Measurements from ENCODE around the gene CTCF. TPM values are rescaled to one million over a fixed set of nuclear protein-coding genes. Genes with fewer than 3 reads are reported as not detected.
"Not testable (repeated sequence)": the region's sequence is repeated elsewhere in the genome, so short reads cannot be mapped to it uniquely, and the experiment has no call there.

CTCF gene, protein sequence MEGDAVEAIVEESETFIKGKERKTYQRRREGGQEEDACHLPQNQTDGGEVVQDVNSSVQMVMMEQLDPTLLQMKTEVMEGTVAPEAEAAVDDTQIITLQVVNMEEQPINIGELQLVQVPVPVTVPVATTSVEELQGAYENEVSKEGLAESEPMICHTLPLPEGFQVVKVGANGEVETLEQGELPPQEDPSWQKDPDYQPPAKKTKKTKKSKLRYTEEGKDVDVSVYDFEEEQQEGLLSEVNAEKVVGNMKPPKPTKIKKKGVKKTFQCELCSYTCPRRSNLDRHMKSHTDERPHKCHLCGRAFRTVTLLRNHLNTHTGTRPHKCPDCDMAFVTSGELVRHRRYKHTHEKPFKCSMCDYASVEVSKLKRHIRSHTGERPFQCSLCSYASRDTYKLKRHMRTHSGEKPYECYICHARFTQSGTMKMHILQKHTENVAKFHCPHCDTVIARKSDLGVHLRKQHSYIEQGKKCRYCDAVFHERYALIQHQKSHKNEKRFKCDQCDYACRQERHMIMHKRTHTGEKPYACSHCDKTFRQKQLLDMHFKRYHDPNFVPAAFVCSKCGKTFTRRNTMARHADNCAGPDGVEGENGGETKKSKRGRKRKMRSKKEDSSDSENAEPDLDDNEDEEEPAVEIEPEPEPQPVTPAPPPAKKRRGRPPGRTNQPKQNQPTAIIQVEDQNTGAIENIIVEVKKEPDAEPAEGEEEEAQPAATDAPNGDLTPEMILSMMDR
- 10 to 100 TPM; 27.6 to 27.8 TPM for total RNA-seq
- long read RNA-seq, donor 1, transcript CTCF-201 (12 exons, 3,941 nt), result major isoform, 6 of 18 reads
- long read RNA-seq, donor 1, partial matches to known transcripts, result 6 of 18 reads
- long read RNA-seq, donor 1, other reads (novel, unspliced or antisense), result 3 of 18 reads
- long read RNA-seq, donor 2, partial matches to known transcripts, result 7 of 10 reads
- long read RNA-seq, donor 2, other reads (novel, unspliced or antisense), result 0 of 10 reads

GRCh38 chr16:67562526-67562917 is at the start of gene CTCF:
TSS of gene CTCF (plus strand) at chr16:67562526. CDS start at chr16:67610833, 48,307 bp downstream.
- DNase-seq (ENCODE audit: low spot score), result peak; percentile 94
- intact Hi-C loops (cut with DNase I), result loop anchor here (5.0 to 10.0 kb wide), 2 partner anchors 102 to 105 kb away; partner anchors contain the start of genes C16orf86 (in 2 of the 2), ENKD1 (in 2 of the 2), ACD (in 1 of the 2) and PARD6A (in 1 of the 2)

DNA sequence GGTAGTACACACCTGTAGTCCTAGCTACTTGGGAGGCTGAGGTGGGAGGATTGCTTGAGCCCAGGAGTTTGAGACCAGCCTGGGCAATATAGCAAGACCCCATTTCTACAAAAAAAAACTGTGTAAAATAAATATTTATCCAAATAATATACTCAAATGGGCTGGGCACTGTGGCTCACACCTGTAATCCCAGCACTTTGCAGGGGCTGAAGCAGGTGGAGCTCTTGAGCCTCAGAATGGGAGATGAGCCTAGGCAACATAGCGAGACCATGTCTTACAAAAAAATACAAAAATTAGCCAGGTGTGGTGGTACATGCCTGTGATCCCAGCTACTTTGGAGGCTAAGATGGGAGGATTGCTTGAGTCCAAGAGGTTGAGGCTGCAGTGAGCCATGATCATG is 48.4 kb upstream of the CTCF start:
- intact Hi-C loops (cut with DNase I), result loop anchor here in 1 of 2 donors (2.0 kb wide), 1 partner anchor 19 kb away; no protein-coding TSS in a partner anchor
- not testable (repeated sequence) for DNase-seq (ENCODE audit: low spot score)

GRCh38 chr16:67514382-67514828 is 47.9 kb upstream of the CTCF start:
- intact Hi-C loops (cut with DNase I), result loop anchor here in 1 of 2 donors (2.0 kb wide), 1 partner anchor 20 kb away; no protein-coding TSS in a partner anchor
- peak; percentile 94 for DNase-seq (ENCODE audit: low spot score)

DNA sequence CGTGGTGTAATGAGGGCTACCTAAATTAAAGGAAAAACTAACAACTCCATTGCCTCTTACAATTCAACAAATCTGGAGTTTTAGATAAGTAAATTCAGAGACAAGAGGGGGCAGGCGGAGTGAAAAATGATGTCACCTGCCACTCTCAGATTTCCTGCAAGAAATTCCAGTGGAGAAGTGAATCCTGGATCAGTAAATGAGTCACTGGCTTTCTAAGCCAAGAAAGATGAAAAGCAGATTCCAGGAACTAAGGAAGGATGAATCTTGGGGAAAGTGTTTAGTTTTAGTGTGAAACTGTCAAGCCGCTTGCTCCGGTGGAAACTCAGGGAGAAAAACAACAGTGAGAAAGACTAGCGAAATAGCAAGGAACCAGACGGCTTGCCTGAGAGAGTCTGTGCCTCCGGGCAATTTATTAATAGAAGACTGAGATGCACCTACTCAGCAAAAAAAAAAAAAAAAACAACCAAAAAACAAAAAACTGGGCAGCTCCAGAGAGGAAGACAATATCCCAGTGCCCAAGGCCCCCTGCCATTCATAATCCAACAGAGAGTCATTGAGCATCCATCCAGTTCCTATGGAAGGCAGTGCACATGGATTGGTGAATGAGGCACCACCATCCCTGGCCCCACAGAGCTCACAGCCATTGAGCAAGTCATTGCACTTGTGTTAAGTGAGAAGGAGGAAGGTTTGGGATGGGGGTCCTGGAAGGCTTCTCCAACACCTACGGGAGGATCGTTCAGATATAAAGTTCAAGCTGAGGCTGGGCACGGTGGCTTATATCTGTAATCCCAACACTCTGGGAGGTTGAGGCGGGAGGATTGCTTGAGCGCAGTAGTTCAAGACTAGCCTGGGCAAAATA is 45.8 kb upstream of the CTCF start:
- intact Hi-C loops (cut with DNase I), result no loop called here

DNA sequence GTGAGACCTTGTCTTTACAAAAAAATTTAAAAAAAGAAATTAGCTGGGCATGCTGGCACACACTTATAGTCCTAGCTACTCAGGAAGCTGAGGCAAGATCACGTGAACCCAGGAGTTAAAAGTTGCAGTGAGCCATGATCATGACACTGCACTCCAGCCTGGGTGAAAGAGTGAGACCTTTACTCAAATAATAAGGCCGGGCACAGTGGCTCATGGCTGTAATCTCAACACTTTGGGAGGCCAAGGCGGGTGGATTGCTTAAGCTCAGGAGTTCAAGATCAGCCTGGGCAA is 45.2 kb upstream of the CTCF start:
- intact Hi-C loops (cut with DNase I), result no loop called here
- no peak for DNase-seq (ENCODE audit: low spot score)

More for the DNA sequence above, 45.8 kb upstream of the CTCF start:
- DNase-seq (ENCODE audit: low spot score), result no peak

DNA sequence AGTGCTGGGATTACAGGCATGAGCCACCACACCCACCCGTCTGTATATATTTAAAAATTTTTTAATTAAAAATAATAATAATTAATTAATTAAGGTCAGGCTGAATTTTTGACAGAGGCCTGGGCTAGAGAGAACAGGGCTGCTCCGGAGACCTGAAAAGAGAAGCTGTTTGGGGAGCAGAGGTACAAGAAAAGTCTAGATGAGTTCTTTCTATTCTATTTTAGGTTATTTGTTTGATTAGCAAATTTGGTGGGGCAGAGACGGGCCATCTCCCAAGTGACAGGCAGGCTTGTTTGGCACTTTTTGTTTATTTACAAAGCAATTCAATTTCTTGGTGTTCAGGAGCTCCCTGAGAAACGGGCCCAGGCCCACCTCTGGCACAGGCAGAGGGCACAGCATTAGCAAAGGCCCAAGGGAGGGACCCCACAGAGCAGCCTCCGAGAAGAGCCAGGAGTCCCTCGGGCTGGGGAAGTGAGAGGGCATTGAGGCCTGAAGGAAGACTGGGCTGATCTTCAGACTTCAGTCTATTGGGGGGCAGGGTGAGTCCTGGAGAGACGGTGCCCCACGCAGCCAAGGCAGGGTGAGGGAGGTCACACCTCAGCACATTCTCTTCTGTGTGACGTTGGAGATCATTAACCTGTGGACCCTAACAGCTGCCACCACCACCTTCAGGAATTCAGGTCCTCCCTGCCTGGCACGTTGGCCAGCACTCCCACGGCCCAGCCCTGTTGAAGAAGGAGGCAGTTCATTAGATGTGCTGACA is 44.5 kb upstream of the CTCF start:
- DNase-seq (ENCODE audit: low spot score), result no peak
- intact Hi-C loops (cut with DNase I), result no loop called here

DNA sequence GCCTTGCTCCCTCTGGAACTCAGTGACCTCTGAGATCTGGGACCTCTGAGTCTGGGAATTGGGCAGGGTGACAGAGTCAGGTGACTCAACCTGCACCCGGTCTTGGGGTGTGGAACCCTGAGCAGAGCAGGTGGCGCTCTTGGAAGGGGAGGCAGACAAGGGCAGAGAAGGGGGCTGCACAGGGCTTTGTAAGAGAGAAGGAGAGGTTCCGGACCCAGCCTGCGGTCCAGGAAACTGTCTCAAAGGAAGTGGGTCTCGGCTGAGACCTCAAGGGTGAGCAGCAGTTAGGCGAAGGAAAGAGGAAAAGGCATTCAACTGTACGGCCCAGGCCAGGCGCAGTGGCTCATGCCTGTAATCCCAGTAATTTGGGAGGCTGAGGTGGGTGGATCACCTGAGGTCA is 43.6 kb upstream of the CTCF start:
- intact Hi-C loops (cut with DNase I), result no loop called here

DNA sequence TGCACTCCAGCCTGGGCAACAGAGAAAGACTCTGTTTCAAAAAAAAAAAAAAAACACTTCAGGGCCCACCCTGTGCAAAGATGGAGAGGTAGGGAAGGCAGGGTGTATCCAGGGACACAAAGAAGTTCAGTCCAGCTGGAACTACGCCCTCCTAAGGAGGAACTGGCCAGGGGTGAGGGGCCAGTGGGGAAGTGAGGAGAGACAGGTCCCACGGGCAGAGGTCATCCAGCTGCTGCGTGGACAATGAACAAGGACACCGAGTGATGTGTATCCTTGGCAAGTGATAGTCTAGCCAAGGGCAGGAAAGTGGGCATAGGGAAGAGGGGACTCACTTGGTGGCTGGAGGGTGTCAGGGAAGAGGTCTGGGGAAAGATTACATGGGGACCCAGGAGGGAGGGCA is 43.1 kb upstream of the CTCF start:
- intact Hi-C loops (cut with DNase I), result no loop called here
- DNase-seq (ENCODE audit: low spot score), result no peak

More for the DNA sequence above, 43.6 kb upstream of the CTCF start:
- DNase-seq (ENCODE audit: low spot score), result no peak

DNA sequence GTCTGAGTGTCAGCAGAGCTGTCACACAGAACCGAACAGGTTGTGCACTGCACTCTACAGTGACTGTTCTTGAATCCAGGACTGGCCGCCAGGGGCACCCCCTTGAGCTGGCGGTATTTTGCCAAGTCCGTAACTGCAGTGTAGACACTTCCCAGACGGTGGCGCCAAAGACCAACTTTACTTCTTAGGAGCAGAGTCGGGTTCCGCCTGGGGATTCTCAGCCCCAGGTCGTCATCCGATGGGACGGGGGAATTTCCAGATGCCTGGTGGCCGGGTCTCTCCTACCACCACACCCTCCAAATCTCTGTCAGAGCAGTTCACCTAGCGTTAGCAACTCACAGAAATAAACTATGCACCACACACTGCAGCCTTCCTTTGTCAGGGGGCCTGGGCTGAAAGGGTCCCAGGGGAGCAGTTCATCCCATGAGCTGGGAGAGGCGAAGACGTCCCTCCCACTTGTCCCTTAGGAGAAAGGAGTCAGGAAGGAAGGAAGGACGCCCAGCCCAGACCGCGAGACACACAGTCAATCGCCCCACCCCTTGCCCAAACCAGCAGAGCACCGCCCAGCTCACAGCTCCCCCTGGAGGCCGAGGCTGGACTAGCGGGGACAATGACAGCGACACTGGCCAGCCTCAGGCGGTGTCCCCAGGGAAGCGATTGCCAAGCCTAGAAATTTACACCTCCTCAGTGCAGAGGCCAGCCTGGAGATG is 41.1 kb upstream of the CTCF start:
- intact Hi-C loops (cut with DNase I), result loop anchor here in 1 of 2 donors (2.0 to 5.0 kb wide), 2 partner anchors 28 to 146 kb away; partner anchors contain the start of genes C16orf86 and ENKD1
- DNase-seq (ENCODE audit: low spot score), result peak; percentile 98

DNA sequence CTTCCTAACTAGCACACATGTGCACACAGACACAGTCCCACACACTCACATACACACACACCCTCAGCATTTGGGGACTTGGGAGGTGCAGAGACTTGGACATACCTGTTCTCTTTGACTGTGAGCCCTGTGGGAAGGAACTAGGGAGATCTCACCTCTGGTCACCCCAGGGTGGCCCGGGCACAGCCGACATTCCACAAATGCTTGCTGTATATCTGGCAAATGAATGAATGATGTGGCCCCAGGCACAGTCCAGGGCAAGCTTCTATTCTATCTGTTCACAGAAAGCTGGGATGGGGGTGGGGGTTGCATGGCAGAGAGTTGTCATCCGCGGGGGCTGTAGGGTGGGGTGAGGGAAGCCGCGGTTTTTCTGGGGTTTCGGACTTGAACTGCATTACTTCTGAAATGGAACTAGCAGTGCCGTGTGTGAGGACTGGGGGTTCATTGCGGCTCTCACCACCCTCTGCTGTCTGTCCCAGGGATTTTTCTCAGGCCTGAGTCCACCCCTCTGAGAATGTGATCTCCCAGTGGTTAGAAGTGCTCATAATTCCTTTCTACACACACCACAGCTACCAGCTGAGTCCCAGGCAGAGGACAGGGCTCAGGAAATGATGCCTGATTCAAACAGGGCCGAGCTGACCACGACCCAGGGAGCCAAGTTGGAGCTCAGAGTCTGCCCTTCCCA is 37.0 kb upstream of the CTCF start:
- intact Hi-C loops (cut with DNase I), result no loop called here
- DNase-seq (ENCODE audit: low spot score), result no peak

- intact Hi-C loops (cut with DNase I), result no loop called here
- no peak for DNase-seq (ENCODE audit: low spot score)
Observed at GRCh38 chr16:67526149-67526791, 36.1 kb upstream of the CTCF start.

GRCh38 chr16:67528222-67528869 is 34.0 kb upstream of the CTCF start, which contains the start of gene RIPOR1:
TSS of gene RIPOR1 (plus strand) at chr16:67528829. CDS start at chr16:67538447, 9,618 bp downstream.
- intact Hi-C loops (cut with DNase I), result no loop called here
- no peak for DNase-seq (ENCODE audit: low spot score)

- intact Hi-C loops (cut with DNase I), result no loop called here
- no peak for DNase-seq (ENCODE audit: low spot score)
Observed at GRCh38 chr16:67528870-67529581, 33.3 kb upstream of the CTCF start.

DNA sequence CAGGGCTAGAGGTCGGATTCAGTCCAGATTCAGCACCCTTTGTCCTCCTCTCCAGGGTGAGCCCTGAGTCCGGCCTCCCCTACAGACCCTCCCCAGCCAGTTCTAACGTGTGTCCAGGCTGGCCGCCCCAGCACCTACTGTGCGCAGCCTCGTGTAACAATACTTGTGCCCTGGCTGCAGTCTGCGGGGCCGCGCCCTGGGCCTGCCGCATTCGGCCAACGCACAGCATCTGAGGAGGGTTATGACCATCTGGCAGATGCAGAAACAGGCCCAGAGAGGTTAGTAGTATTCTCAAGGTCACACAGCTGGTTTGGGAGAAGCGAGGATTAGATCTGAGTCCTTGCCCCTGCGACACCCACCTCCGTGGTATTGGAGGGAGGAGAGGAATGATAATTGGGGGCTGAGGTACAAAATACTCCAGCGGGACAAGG is 32.7 kb upstream of the CTCF start:
- intact Hi-C loops (cut with DNase I), result no loop called here
- no peak for DNase-seq (ENCODE audit: low spot score)

Data from posterior vena cava (tissue), 2 donors.